Measurements from ENCODE around the gene MOB3B.
A peak's percentile ranks its signal among the peaks of the same experiment; 100 is the strongest.

MOB3B gene

GRCh38 chr9:27331393-27331792 lies 198.2 kb downstream of the MOB3B start:
- DNase-seq = no peak

GRCh38 chr9:27329291-27329690 lies 200.3 kb downstream of the MOB3B start:
- DNase-seq = no peak

GRCh38 chr9:27328483-27328882 lies 201.1 kb downstream of the MOB3B start:
- no peak for DNase-seq

GRCh38 chr9:27311184-27311583 lies 218.4 kb downstream of the MOB3B start:
- no peak for DNase-seq

- no peak for DNase-seq
Measured at GRCh38 chr9:27310582-27310981, 219.0 kb downstream of the MOB3B start.

GRCh38 chr9:27308691-27309390 lies 220.8 kb downstream of the MOB3B start:
- no peak for DNase-seq

- DNase-seq = no peak
Measured at GRCh38 chr9:27304521-27304920, 225.1 kb downstream of the MOB3B start.

- no peak for DNase-seq
Measured at GRCh38 chr9:27303219-27303618, 226.4 kb downstream of the MOB3B start.

- no peak for DNase-seq
Measured at GRCh38 chr9:27297050-27297449, 232.6 kb downstream of the MOB3B start, which contains the start of gene EQTN. EQTN (minus strand) TSS chr9:27297150; CDS start chr9:27297055, 95 bp downstream.

GRCh38 chr9:27293996-27294395 lies 235.6 kb downstream of the MOB3B start:
- no peak for DNase-seq

GRCh38 chr9:27292659-27293405 lies 236.8 kb downstream of the MOB3B start:
- DNase-seq = no peak

- DNase-seq = no peak
Measured at GRCh38 chr9:27291292-27291691, 238.3 kb downstream of the MOB3B start.

GRCh38 chr9:27282269-27282668 lies 247.3 kb downstream of the MOB3B start:
- DNase-seq = no peak

- peak; percentile 60 for DNase-seq
Measured at GRCh38 chr9:27280860-27281259, 248.8 kb downstream of the MOB3B start.

- no peak for DNase-seq
Measured at GRCh38 chr9:27280249-27280648, 249.4 kb downstream of the MOB3B start.

GRCh38 chr9:27279611-27280010 lies 250.0 kb downstream of the MOB3B start:
- DNase-seq = no peak

GRCh38 chr9:27278374-27278773 lies 251.2 kb downstream of the MOB3B start:
- no peak for DNase-seq

- DNase-seq = peak; percentile 37
Measured at GRCh38 chr9:27276193-27277030, 253.2 kb downstream of the MOB3B start.

Measured in NCI-H1048 (cell line).